Neural progenitor cell (in vitro differentiated cells): ENCODE data around the gene NAP1L4.

Source experiments
- EZH2 ChIP-seq: fragments of 200-600 bp; sonication (generic); IDR thresholded peaks from 2 replicates; pipeline ENCODE4 v1.6.1; 2017; ENCODE audit warnings: antibody characterized with exemption, mild to moderate bottlenecking, moderate library complexity
- TF ChIP-seq, protein P1 (sequence below): fragments of 200-600 bp; sonication (generic); IDR thresholded peaks from 2 replicates; pipeline ENCODE4 v1.5.1; 2017; ENCODE audit warnings: antibody characterized with exemption, mild to moderate bottlenecking

DNA sequence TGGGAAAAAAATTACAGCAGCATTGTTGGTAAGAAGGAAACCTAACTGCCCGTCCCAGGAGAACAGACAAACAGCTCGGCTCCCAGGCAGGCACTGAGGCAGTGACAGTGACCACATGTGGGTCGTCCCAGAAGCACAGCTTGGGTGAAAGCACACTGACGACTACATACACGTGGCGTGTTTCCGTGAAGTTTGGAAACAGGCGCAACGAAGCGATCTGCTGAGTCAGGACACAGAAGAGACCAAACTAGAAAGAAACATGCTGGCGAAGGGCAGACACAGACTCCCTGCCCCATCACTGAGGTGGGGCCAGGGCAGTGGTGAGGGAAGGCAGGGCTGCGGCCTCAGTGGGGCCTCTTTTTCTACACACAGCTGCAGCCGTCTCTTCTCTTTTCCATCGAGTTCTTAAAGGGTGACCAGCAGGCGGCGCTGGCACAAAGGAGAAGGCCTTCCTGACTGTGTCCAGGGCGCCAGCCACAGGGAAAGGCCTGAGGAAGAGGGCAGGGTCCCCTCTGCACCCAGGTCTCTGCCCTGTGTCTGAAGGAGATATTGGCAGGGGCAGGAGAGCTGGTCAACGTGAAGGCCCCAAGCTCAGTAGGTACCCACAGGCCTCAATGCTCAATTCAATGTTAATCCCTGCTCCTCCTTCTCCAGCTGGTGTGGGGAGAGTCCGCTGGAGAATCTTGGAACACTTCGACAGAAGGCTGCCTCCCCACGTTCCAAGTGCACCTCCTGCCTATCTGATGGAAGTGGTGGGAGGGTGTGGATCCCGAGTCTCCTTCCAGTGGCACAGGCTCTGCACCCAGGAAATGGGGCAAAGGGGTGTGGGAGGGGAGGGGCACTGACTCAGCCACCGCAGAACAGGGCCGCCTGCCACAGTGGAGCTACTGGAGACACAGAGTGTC, 45.2 kb upstream of the NAP1L4 start:
- TF ChIP-seq, protein P1, sequence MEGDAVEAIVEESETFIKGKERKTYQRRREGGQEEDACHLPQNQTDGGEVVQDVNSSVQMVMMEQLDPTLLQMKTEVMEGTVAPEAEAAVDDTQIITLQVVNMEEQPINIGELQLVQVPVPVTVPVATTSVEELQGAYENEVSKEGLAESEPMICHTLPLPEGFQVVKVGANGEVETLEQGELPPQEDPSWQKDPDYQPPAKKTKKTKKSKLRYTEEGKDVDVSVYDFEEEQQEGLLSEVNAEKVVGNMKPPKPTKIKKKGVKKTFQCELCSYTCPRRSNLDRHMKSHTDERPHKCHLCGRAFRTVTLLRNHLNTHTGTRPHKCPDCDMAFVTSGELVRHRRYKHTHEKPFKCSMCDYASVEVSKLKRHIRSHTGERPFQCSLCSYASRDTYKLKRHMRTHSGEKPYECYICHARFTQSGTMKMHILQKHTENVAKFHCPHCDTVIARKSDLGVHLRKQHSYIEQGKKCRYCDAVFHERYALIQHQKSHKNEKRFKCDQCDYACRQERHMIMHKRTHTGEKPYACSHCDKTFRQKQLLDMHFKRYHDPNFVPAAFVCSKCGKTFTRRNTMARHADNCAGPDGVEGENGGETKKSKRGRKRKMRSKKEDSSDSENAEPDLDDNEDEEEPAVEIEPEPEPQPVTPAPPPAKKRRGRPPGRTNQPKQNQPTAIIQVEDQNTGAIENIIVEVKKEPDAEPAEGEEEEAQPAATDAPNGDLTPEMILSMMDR, result peak; percentile 85
- TF ChIP-seq EZH2, result no peak
